KG1 (cell line): ENCODE results near the gene DCUN1D3.
A peak's percentile ranks its signal among the peaks of the same experiment; 100 is the strongest.
"Not testable (repeated sequence)": the region's sequence is repeated elsewhere in the genome, so short reads cannot be mapped to it uniquely, and the experiment has no call there.

ENCODE experiments used
- DNase-seq: peaks from one replicate; lab custom pipeline; 2025; lab: John Stamatoyannopoulos, UW

DCUN1D3 gene

DNA sequence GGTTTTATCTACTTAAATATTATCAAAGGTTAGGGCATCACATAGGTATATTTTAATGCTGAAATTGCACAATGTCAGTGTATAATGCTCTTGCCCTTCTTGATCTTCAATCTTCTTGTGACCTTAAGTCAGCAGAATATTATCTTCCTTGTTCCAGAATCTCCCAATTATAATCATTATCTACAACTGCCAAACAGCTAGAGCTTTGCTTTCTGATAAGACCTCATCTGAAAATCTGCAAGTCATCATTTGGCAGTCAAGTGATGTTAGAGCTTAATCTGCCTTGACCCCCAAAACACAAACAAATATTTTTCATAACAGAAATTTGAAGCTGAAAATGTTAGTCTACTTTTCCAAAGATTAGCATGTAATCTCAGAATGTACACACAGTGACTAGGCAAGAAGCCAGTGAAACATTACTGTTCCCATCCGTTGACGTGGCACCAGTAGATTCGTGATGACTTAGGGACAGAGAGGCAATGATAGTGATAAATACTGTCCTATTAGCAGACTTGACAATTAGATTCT lies 74.1 kb downstream of the DCUN1D3 start:
- DNase-seq = no peak

GRCh38 chr16:20822521-20823325 lies 77.4 kb downstream of the DCUN1D3 start:
- no peak for DNase-seq

DNA sequence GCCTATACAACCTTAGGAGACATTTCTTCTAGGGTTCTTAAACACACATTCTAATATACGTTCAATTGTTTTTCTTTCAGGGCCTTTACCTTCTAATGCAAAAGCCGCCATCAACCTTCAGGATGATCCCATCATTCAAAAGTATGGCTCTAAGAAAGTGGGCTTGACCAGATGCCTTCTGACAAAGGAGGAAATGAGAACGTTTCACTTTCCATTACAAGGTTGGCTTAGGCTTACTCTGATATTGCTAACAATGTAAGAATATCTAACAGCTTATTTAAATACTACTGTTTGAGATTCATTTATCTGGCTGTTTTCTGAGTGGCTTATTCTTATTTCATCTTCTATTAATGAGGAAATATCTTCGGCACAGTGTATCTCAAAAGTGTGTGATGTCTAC lies 78.5 kb downstream of the DCUN1D3 start:
- DNase-seq = no peak

DNA sequence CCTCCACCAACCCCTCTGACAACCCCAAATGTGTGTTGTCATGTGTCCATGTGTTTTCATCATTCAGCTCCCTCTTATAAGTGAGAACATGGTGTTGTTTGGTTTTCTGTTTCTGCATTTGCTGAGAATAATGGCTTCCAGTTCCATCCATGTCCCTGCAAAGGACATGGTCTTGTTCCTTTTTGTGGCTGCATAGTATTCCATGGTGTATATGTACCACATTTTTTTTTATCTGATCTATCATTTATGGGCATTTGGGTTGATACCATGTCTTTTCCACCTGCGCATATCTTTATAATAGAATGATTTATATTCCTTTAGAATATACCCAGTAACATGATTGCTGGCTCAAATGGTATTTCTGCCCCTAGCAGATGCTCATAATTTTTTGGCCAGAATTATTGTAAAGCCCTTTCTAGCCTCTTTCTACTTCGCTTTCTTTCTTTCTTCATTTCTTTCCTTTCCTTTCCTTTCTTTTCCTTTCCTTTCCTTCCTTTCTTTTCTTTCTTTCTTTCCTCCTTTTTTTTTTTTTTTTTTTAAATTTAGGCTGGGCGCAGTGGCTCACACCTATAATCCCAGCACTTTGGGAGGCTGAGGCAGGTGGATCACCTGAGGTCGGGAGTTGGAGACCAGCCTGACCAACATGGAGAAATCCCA lies 81.1 kb downstream of the DCUN1D3 start:
- no peak for DNase-seq

DNA sequence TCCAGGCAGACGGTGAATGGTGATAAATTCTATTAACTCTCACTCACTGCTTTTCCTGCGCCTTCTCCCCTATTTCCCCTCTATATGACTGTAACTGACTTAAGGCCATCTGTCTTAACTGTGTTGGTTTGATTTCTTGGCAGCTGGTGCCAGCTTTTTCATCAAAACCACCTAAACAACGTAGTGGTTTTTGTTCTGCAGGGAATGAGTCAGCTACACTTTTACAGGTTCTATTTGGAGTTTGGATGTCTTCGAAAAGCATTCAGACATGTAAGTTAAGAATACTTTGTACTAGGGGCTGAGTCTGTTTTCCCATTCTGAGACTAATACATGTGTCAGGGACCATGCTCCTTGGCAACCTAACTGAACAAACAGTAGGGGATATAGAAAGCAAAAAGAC lies 85.4 kb downstream of the DCUN1D3 start:
- DNase-seq = peak; percentile 45

DNA sequence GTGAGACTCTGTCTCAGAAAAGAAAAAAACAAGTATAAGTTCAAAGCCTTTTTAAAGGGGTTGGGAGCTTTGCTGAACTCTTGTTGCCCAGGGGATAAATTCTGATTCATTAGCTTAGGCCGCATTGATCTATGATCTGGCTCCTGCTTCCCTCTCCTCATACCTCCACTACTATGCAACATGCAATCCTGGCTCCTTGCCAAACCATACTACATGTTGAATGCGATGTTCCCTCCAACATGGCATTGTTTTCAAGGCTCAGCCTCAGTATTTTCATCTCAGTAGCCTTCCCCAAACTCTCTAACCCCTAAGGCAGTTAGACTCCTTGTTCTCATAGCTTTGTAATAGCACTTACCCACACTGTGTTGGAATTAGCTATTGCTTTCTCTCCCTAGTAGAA lies 87.6 kb downstream of the DCUN1D3 start:
- no peak for DNase-seq

DNA sequence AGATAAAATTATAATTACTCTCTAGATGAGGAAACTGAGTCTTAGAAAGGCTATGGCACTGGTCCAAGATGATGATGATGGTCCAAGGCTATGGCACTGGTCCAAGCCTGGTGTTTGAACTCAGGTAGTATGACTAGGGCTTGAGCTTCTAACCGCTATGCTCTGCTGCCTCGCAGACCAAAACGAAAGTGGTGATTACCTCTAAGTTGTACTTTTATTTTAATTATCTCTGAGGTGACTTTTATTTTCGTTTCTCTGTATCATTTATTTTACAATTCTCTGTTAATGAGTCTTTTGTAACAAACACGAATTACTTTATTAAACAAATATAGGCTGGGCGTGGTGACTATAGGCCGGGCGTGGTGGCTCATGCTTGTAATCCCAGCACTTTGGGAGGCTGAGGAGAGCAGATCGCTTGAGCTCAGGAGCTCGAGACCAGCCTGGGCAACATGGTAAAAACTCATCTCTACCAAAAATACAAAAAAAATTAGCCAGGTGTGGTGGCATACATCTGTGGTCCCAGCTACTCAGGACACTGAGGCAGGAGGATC lies 88.2 kb downstream of the DCUN1D3 start:
- no peak for DNase-seq

DNA sequence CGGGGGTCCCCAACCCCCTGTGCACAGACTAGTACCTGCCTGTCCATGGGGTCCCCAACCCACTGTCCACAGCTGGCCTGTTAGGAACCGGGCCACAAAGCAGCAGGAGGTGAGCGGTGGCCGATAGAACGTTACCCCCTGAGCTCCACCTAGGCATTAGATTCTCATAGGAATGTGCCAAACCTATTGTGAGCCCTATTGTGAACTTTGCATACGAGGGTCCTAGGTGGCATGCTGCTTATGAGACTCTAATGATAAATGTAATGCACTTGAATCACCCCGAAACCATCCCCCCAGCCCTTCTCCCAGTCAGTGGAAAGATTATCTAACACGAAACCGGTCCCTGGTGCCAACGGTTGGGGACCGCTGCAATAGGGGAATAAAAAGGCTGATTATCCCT lies 92.3 kb downstream of the DCUN1D3 start:
- no peak for DNase-seq

GRCh38 chr16:20806168-20807050 lies 93.7 kb downstream of the DCUN1D3 start, which contains the start of the genes ERI2 and REXO5:
Gene ERI2, minus strand, starts transcription at chr16:20806472. Its CDS starts 42 bp downstream, at chr16:20806430.
Gene REXO5, plus strand, starts transcription at chr16:20806527. Its CDS starts 427 bp downstream, at chr16:20806954.
- peak; percentile 84 for DNase-seq

- not testable (repeated sequence) for DNase-seq
Measured at GRCh38 chr16:20805684-20806167, 94.4 kb downstream of the DCUN1D3 start.
